ENCODE data around the gene NLRC5. TPM values are rescaled to one million over a fixed set of nuclear protein-coding genes. Genes with fewer than 3 reads are reported as not detected.

Gene NLRC5
- total and polyA plus RNA-seq, 4 experiments from 2014 or later: 41.6 to 457 (median 284) TPM

DNA sequence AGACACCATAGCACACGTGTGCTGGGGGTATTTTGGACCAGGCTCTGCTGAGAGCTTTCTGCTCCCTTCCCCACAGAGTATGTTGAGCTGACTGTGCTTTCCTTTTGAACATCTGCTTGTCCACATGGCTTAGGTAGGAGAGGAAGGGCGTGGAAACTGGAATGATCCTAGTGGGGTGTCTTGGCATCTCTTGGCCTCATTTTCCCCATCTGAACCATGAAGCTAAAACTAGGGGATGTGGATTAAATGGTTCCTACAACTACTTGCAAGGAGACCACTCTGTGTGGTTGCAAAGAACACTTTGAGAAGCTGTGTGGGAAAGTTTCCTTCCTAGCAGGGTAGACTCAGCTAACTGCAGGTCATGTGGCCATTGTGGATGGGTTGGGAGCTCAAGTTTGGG is 6.7 kb upstream of the NLRC5 start:
- Histone ChIP-seq H3K36me3 (ENCODE audit: insufficient read depth, low read length) (peaks cover 10% of the 10 kb centered on the region), H3K27me3 (ENCODE audit: insufficient read depth, low read length) (no peaks in the 10 kb centered on the region), H3K27ac (ENCODE audit: low read depth, low read length) (no peak overlapping the region), H3K4me3 (ENCODE audit: low read length in 2 of 2) (no peak overlapping the region), H3K9me3 (ENCODE audit: control insufficient read depth in 1 of 2, low read length in 2 of 2) (no peaks in the 10 kb centered on the region), H3K4me1 (ENCODE audit: insufficient read depth, low read length) (peaks cover 53% of the 10 kb centered on the region)
- DNase-seq: no peak
- Mint-ChIP-seq H3K36me3 (peaks cover 26 to 44% of the 10 kb centered on the region in 2 donors), H3K9me3 (no peaks in the 10 kb centered on the region), H3K27me3 (no peaks in the 10 kb centered on the region), H3K4me3 (peak overlapping the region in 1 of 8 donors; percentile 39), H3K4me1 (peaks cover 22 to 69% (median 42%) of the 10 kb centered on the region in 4 donors), H3K27ac (peak overlapping the region in 6 of 7 donors; percentile 1 to 84 (median 67))
- intact Hi-C loops (cut with micrococcal nuclease): no loop called here
- CTCF ChIA-PET (ENCODE audit: partially characterized antibody): interaction anchor here (1.1 to 10.1 kb wide), 4 partner anchors 17 to 115 kb away, joined by 3 to 81 read pairs (median 5); no protein-coding TSS in a partner anchor
- POLR2A ChIA-PET (ENCODE audit: partially characterized antibody): interaction anchor here (0.7 to 8.4 kb wide), 5 partner anchors 8 to 57 kb away, joined by 3 to 183 read pairs (median 3); partner anchors contain the start of gene HERPUD1

- Histone ChIP-seq H3K36me3 (ENCODE audit: insufficient read depth, low read length) (peaks cover 10% of the 10 kb centered on the region), H3K4me3 (ENCODE audit: low read length in 2 of 2) (no peak overlapping the region), H3K4me1 (ENCODE audit: insufficient read depth, low read length) (peaks cover 59% of the 10 kb centered on the region), H3K27ac (ENCODE audit: low read depth, low read length) (no peak overlapping the region), H3K27me3 (ENCODE audit: insufficient read depth, low read length) (no peaks in the 10 kb centered on the region), H3K9me3 (ENCODE audit: control insufficient read depth in 1 of 2, low read length in 2 of 2) (no peaks in the 10 kb centered on the region)
- Mint-ChIP-seq H3K9me3 (no peaks in the 10 kb centered on the region), H3K36me3 (peaks cover 26 to 49% of the 10 kb centered on the region in 2 donors), H3K4me1 (peaks cover 28 to 75% (median 47%) of the 10 kb centered on the region in 4 donors), H3K27me3 (no peaks in the 10 kb centered on the region), H3K27ac (peak overlapping the region; percentile 1 to 84 (median 60)), H3K4me3 (no peak overlapping the region)
- ChIA-PET CTCF (ENCODE audit: partially characterized antibody) (interaction anchor here (1.0 to 10.1 kb wide), 4 partner anchors 17 to 58 kb away, joined by 4 to 81 read pairs (median 6); no protein-coding TSS in a partner anchor), POLR2A (ENCODE audit: partially characterized antibody) (interaction anchor here (0.7 to 8.4 kb wide), 7 partner anchors 8 to 101 kb away, joined by 3 to 183 read pairs (median 3); partner anchors contain the start of gene HERPUD1)
- DNase-seq: no peak
- intact Hi-C loops (cut with micrococcal nuclease): no loop called here
Observed at GRCh38 chr16:56983211-56983751, 6.1 kb upstream of the NLRC5 start.

GRCh38 chr16:56984639-56985038 is 4.7 kb upstream of the NLRC5 start:
- intact Hi-C loops (cut with micrococcal nuclease): no loop called here
- POLR2A ChIA-PET (ENCODE audit: partially characterized antibody): interaction anchor here (1.0 to 8.4 kb wide), 6 partner anchors 13 to 100 kb away, joined by 3 to 210 read pairs (median 84); no protein-coding TSS in a partner anchor
- no peaks in the 10 kb centered on the region for H3K9me3 Mint-ChIP-seq

DNA sequence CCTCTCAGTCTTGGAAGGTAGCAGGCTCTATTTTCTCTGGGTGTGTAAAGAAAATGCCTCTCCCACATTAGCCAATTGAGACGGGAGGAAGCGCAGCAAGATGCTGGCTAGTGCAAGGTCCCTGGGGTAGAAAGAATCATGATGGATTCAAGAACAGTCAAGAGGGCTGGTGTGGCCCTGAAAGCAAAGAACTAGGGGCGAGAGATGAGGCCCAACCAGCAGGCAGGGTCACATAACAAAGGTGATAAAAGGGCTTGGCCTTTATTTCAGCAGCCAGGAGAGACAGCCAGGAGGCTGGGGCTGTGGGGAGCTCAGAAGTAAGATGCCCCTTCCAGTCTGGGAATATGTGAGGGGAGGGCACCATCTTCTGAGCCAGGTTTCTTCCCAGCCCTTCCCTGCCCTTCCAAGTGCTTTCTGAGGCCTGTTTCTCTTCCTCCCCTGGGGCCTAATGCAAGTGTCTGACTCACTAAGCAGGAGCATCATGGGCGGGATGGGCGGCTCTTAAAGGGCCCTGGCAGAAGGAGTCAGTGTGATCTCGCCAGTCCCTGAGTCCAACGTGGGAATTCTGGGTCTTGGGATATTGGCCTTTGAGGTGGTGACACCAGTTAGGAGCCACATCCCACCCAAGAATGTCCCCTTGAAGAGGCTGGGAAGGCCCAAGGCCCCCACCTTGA is 3.9 kb upstream of the NLRC5 start:
- intact Hi-C loops (cut with micrococcal nuclease): no loop called here
- Mint-ChIP-seq H3K4me1 (peaks cover 29 to 95% (median 52%) of the 10 kb centered on the region in 4 donors), H3K27ac (peak overlapping the region; percentile 18 to 91 (median 88)), H3K27me3 (no peaks in the 10 kb centered on the region), H3K9me3 (no peaks in the 10 kb centered on the region), H3K4me3 (peak overlapping the region in 6 of 8 donors; percentile 39 to 99 (median 52)), H3K36me3 (peaks cover 26 to 67% of the 10 kb centered on the region in 2 donors)
- no peak for DNase-seq
- POLR2A ChIA-PET (ENCODE audit: partially characterized antibody): interaction anchor here (0.9 to 8.4 kb wide), 7 partner anchors 8 to 552 kb away, joined by 3 to 210 read pairs (median 64); no protein-coding TSS in a partner anchor
- CTCF ChIA-PET (ENCODE audit: partially characterized antibody): interaction anchor here (0.8 to 10.1 kb wide), 7 partner anchors 19 to 107 kb away, joined by 3 to 81 read pairs (median 4); partner anchors contain the start of gene CPNE2
- Histone ChIP-seq H3K4me3 (ENCODE audit: low read length in 2 of 2) (no peak overlapping the region), H3K27ac (ENCODE audit: low read depth, low read length) (peak overlapping the region; percentile 97), H3K4me1 (ENCODE audit: insufficient read depth, low read length) (peaks cover 64% of the 10 kb centered on the region), H3K9me3 (ENCODE audit: control insufficient read depth in 1 of 2, low read length in 2 of 2) (no peaks in the 10 kb centered on the region), H3K36me3 (ENCODE audit: insufficient read depth, low read length) (peaks cover 10% of the 10 kb centered on the region), H3K27me3 (ENCODE audit: insufficient read depth, low read length) (no peaks in the 10 kb centered on the region)

More at GRCh38 chr16:56984639-56985038, 4.7 kb upstream of the NLRC5 start:
- H3K36me3 Mint-ChIP-seq: peaks cover 26 to 59% of the 10 kb centered on the region in 2 donors
- H3K27me3 Mint-ChIP-seq: no peaks in the 10 kb centered on the region
- no peaks in the 10 kb centered on the region for H3K9me3 ChIP-seq (ENCODE audit: control insufficient read depth in 1 of 2, low read length in 2 of 2)
- peak overlapping the region in 5 of 8 donors; percentile 8 to 68 (median 52) for H3K4me3 Mint-ChIP-seq
- no peak for DNase-seq
- H3K27me3 ChIP-seq (ENCODE audit: insufficient read depth, low read length): no peaks in the 10 kb centered on the region
- H3K27ac ChIP-seq (ENCODE audit: low read depth, low read length): peak overlapping the region; percentile 10
- H3K4me3 ChIP-seq (ENCODE audit: low read length in 2 of 2): no peak overlapping the region
- CTCF ChIA-PET (ENCODE audit: partially characterized antibody): interaction anchor here (0.8 to 10.1 kb wide), 4 partner anchors 19 to 99 kb away, joined by 3 to 81 read pairs (median 11); no protein-coding TSS in a partner anchor
- H3K27ac Mint-ChIP-seq: peak overlapping the region; percentile 49 to 90 (median 88)
- H3K4me1 Mint-ChIP-seq: peaks cover 31 to 88% (median 52%) of the 10 kb centered on the region in 4 donors
- H3K4me1 ChIP-seq (ENCODE audit: insufficient read depth, low read length): peaks cover 64% of the 10 kb centered on the region
- peaks cover 10% of the 10 kb centered on the region for H3K36me3 ChIP-seq (ENCODE audit: insufficient read depth, low read length)

DNA sequence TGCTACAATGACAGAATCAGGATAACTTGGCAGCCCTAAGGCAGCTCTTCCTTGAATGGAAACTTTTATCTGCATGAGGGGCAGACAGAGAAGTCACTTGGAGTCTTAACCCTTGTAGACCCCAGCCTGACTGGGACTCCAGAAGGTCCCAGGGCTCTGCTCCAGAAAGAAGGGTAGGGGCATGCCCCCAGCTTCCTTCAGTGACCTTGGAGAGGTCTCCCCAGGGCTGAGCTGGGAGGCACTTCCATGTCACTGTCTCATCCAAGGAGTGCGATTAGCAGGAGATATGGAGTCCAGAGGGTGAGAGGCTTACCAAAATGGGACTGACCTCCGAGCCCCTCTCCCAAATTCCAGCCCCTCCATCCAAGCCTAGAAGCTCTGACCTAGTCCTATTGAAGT is 3.4 kb upstream of the NLRC5 start:
- Histone ChIP-seq H3K9me3 (ENCODE audit: control insufficient read depth in 1 of 2, low read length in 2 of 2) (no peaks in the 10 kb centered on the region), H3K27ac (ENCODE audit: low read depth, low read length) (peak overlapping the region; percentile 97), H3K4me1 (ENCODE audit: insufficient read depth, low read length) (peaks cover 67% of the 10 kb centered on the region), H3K4me3 (ENCODE audit: low read length in 2 of 2) (no peak overlapping the region), H3K27me3 (ENCODE audit: insufficient read depth, low read length) (no peaks in the 10 kb centered on the region), H3K36me3 (ENCODE audit: insufficient read depth, low read length) (peaks cover 10% of the 10 kb centered on the region)
- H3K27ac Mint-ChIP-seq: peak overlapping the region; percentile 30 to 94 (median 88)
- no peak for DNase-seq
- no peaks in the 10 kb centered on the region for H3K27me3 Mint-ChIP-seq
- POLR2A ChIA-PET (ENCODE audit: partially characterized antibody): interaction anchor here (0.8 to 8.4 kb wide), 9 partner anchors 8 to 551 kb away, joined by 3 to 210 read pairs (median 26); no protein-coding TSS in a partner anchor
- CTCF ChIA-PET (ENCODE audit: partially characterized antibody): interaction anchor here (0.8 to 10.1 kb wide), 7 partner anchors 19 to 107 kb away, joined by 3 to 81 read pairs (median 4); partner anchors contain the start of gene CPNE2
- peaks cover 29 to 72% of the 10 kb centered on the region in 2 donors for H3K36me3 Mint-ChIP-seq
- H3K4me3 Mint-ChIP-seq: peak overlapping the region in 6 of 8 donors; percentile 13 to 99 (median 54)
- peaks cover 31 to 98% (median 51%) of the 10 kb centered on the region in 4 donors for H3K4me1 Mint-ChIP-seq
- no peaks in the 10 kb centered on the region for H3K9me3 Mint-ChIP-seq
- intact Hi-C loops (cut with micrococcal nuclease): no loop called here

- H3K27ac ChIP-seq (ENCODE audit: low read depth, low read length): peak overlapping the region; percentile 97
- Mint-ChIP-seq H3K4me3 (peak overlapping the region; percentile 94 to 100 (median 99)), H3K27me3 (no peaks in the 10 kb centered on the region), H3K9me3 (no peaks in the 10 kb centered on the region), H3K27ac (peak overlapping the region in 6 of 7 donors; percentile 79 to 94 (median 90)), H3K36me3 (peaks cover 28 to 72% of the 10 kb centered on the region in 2 donors), H3K4me1 (peaks cover 31 to 96% (median 49%) of the 10 kb centered on the region in 4 donors)
- CTCF ChIA-PET (ENCODE audit: partially characterized antibody): interaction anchor here (0.5 to 10.1 kb wide), 7 partner anchors 15 to 154 kb away, joined by 3 to 81 read pairs (median 4); partner anchors contain the start of gene CPNE2
- H3K27me3 ChIP-seq (ENCODE audit: insufficient read depth, low read length): no peaks in the 10 kb centered on the region
- peaks cover 69% of the 10 kb centered on the region for H3K4me1 ChIP-seq (ENCODE audit: insufficient read depth, low read length)
- peaks cover 10% of the 10 kb centered on the region for H3K36me3 ChIP-seq (ENCODE audit: insufficient read depth, low read length)
- DNase-seq: no peak
- intact Hi-C loops (cut with micrococcal nuclease): no loop called here
- POLR2A ChIA-PET (ENCODE audit: partially characterized antibody): interaction anchor here (0.8 to 8.4 kb wide), 10 partner anchors 9 to 551 kb away, joined by 3 to 210 read pairs (median 18); no protein-coding TSS in a partner anchor
- peak overlapping the region in 1 of 2 donors; percentile 16 for H3K4me3 ChIP-seq (ENCODE audit: low read length in 2 of 2)
- H3K9me3 ChIP-seq (ENCODE audit: control insufficient read depth in 1 of 2, low read length in 2 of 2): no peaks in the 10 kb centered on the region
Observed at GRCh38 chr16:56986361-56986760, 3.0 kb upstream of the NLRC5 start.

Measured in CD4-positive, alpha-beta memory T cell (primary cell).